ENCODE data around the gene PLCH1. TPM values are rescaled to one million over a fixed set of nuclear protein-coding genes. Genes with fewer than 3 reads are reported as not detected.

Gene PLCH1
- total and polyA plus RNA-seq, 2 of the 8 experiments (the other 6 are each of a cell fraction or from before 2014, with no cell fraction given), result 5.8 to 17.2 TPM

DNA sequence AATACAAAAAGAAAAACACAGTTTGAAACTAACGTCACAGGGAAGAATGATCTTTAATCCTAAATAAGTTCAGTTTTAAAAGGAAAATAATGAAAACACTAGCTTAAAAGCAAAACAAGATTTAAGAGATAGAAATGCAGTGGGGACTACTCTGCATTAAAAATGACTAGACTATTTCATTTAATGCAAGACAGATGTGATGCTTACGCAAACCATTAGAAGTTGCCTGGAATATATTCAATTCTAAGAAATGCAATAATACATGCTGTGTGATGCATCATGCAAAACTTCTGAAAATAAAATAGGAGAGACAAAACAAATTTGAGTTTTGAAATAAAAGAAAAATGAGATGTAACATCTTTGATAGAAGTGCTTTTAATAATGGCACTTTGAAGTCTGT is 353.8 kb downstream of the PLCH1 start:
- H2BK5ac ChIP-seq (ENCODE audit: low read depth, low read length), result no peak overlapping the region
- H3K27me3 ChIP-seq (replicated peaks in 1 of 4; ENCODE audit: control insufficient read depth in 3 of 4, extremely low read depth in 1 of 4, insufficient read depth in 3 of 4, low read length in 3 of 4), result no peaks in the 10 kb centered on the region
- no peak overlapping the region for H3K4ac ChIP-seq (replicated peaks; ENCODE audit: insufficient read length, low read depth, low read length)
- no peaks in the 10 kb centered on the region for H3K23me2 ChIP-seq (ENCODE audit: low read depth, low read length)
- ChIA-PET CTCF (ENCODE audit: partially characterized antibody) (interaction anchor here (0.6 to 1.4 kb wide), 10 partner anchors 8 to 605 kb away, joined by 3 to 6 read pairs (median 3); no protein-coding TSS in a partner anchor), POLR2A (ENCODE audit: partially characterized antibody) (no interaction called here)
- no peaks in the 10 kb centered on the region for H4K20me1 ChIP-seq (replicated peaks in 1 of 2; ENCODE audit: control insufficient read depth in 1 of 2, insufficient read depth in 2 of 2, low read length in 2 of 2)
- no peak overlapping the region for H2AK5ac ChIP-seq (ENCODE audit: low read depth, low read length)
- no peak overlapping the region for H3K27ac ChIP-seq (ENCODE audit: low read depth, low read length)
- no peak overlapping the region for H3K56ac ChIP-seq (replicated peaks; ENCODE audit: insufficient read length, low read depth, low read length)
- WGBS, 2 experiments (ENCODE audit: extremely low coverage in 1 of 2, insufficient coverage in 1 of 2, insufficient read length in 1 of 2, insufficient replicate concordance in 2 of 2, low coverage in 1 of 2, low lambda C conversion rate in 2 of 2, missing lambda C conversion rate in 1 of 2), result 90% methylated on average over 2 of the region's 2 CpGs; no CpG with 5 or more reads in 1 of the 2 experiments
- H3K9ac ChIP-seq (replicated peaks in 1 of 4; ENCODE audit: extremely low read depth in 1 of 4, low read depth in 3 of 4, low read length in 3 of 4), result no peak overlapping the region
- H2BK120ac ChIP-seq (replicated peaks; ENCODE audit: low read depth, low read length), result no peak overlapping the region
- H3K18ac ChIP-seq (ENCODE audit: extremely low read depth, low read length), result no peak overlapping the region
- DNase-seq (ENCODE audit: low read depth in 1 of 2, low spot score in 2 of 2) (no peak), FAIRE-seq (no peak)
- H3K4me1 ChIP-seq (replicated peaks in 1 of 4; ENCODE audit: control insufficient read depth in 3 of 4, insufficient read depth in 4 of 4, low read length in 3 of 4), result peaks cover 0 to 7% (median 0%) of the 10 kb centered on the region in 4 experiments; a peak in 1 of 7 replicates
- no peak overlapping the region for H4K8ac ChIP-seq (ENCODE audit: extremely low read depth, insufficient read depth, low read length)
- no peak overlapping the region for H4K5ac ChIP-seq (ENCODE audit: insufficient read length, low read depth, low read length)
- no peak overlapping the region for H3K14ac ChIP-seq (ENCODE audit: insufficient read length)
- H2BK20ac ChIP-seq (ENCODE audit: low read length), result no peak overlapping the region
- H2AFZ ChIP-seq (ENCODE audit: low read length), result no peak overlapping the region
- no peak overlapping the region for H2BK15ac ChIP-seq (ENCODE audit: low read length)
- H3K9me3 ChIP-seq (ENCODE audit: insufficient read depth in 2 of 2, low read depth in 1 of 2, low read length in 1 of 2), result no peaks in the 10 kb centered on the region; a peak in 1 of 4 replicates
- no peak overlapping the region for H4K91ac ChIP-seq (replicated peaks; ENCODE audit: insufficient read length, low read length)
- H3K79me2 ChIP-seq (ENCODE audit: control insufficient read depth in 1 of 2, insufficient read depth in 2 of 2, low read length in 2 of 2), result no peaks in the 10 kb centered on the region
- H3K23ac ChIP-seq (ENCODE audit: insufficient read length), result no peak overlapping the region
- no peaks in the 10 kb centered on the region for H3K79me1 ChIP-seq (ENCODE audit: low read depth, low read length)
- no peak overlapping the region for H3K4me2 ChIP-seq (ENCODE audit: insufficient read depth in 1 of 2, low read depth in 2 of 2, low read length in 2 of 2)
- H2BK12ac ChIP-seq (ENCODE audit: low read depth, low read length), result no peak overlapping the region
- no peaks in the 10 kb centered on the region for H3K36me3 ChIP-seq (ENCODE audit: control insufficient read depth in 2 of 4, insufficient read depth in 4 of 4, low read length in 3 of 4)
- no peak overlapping the region for H3K4me3 ChIP-seq (ENCODE audit: extremely low read depth in 1 of 4, insufficient read depth in 2 of 4, low read depth in 3 of 4, low read length in 4 of 4)
- TF ChIP-seq GTF2F1 (IDR thresholded peaks at IDR 0.05; ENCODE audit: borderline replicate concordance, low read depth, low read length), result no peak
- TF ChIP-seq HDAC6 (IDR thresholded peaks at IDR 0.05; ENCODE audit: low read depth, low read length), result no peak
- no peak for TF ChIP-seq SAP30 (IDR thresholded peaks at IDR 0.05; ENCODE audit: insufficient read depth, insufficient replicate concordance, low read length)
- TF ChIP-seq EZH2 (IDR thresholded peaks at IDR 0.05; ENCODE audit: low read depth, low read length, severe bottlenecking), result no peak
- no peak for TF ChIP-seq CHD1 (IDR thresholded peaks at IDR 0.05; ENCODE audit: low read depth, low read length)
- TF ChIP-seq POU5F1 (IDR thresholded peaks at IDR 0.05; ENCODE audit: low read depth, low read length), result no peak
- TF ChIP-seq BRCA1 (IDR thresholded peaks at IDR 0.05; ENCODE audit: low read depth, low read length), result no peak
- TF ChIP-seq POLR2A (IDR thresholded peaks at IDR 0.05; ENCODE audit: control extremely low read depth in 1 of 2, low read depth in 2 of 2, low read length in 2 of 2), result no peak
- TF ChIP-seq HDAC2 (IDR thresholded peaks at IDR 0.05; ENCODE audit: borderline replicate concordance in 1 of 2, low read depth in 2 of 2, low read length in 2 of 2), result no peak
- TF ChIP-seq TAF7 (optimal IDR thresholded peaks at IDR 0.05; ENCODE audit: borderline replicate concordance, low read depth, low read length), result no peak
- TF ChIP-seq, protein P1, sequence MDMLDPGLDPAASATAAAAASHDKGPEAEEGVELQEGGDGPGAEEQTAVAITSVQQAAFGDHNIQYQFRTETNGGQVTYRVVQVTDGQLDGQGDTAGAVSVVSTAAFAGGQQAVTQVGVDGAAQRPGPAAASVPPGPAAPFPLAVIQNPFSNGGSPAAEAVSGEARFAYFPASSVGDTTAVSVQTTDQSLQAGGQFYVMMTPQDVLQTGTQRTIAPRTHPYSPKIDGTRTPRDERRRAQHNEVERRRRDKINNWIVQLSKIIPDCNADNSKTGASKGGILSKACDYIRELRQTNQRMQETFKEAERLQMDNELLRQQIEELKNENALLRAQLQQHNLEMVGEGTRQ (IDR thresholded peaks at IDR 0.05; ENCODE audit: low read length), result no peak
- TF ChIP-seq JUND (IDR thresholded peaks at IDR 0.05; ENCODE audit: low read length), result no peak
- no peak for TF ChIP-seq GABPA (IDR thresholded peaks at IDR 0.05; ENCODE audit: borderline replicate concordance, insufficient read depth, low read length)

Measured in H1 (cell line).